HEK293T (cell line): ENCODE data around the gene RHOJ.

ENCODE experiments used
- ARNT ChIP-seq: fragments of 450-650 bp; IDR thresholded peaks from 2 replicates; pipeline ENCODE4 v1.6.1; 2017; ENCODE audit warnings: mild to moderate bottlenecking
- BHLHE40 ChIP-seq: fragments of 450-650 bp; IDR thresholded peaks from 2 replicates; pipeline ENCODE4 v1.6.1; 2016; ENCODE audit warnings: mild to moderate bottlenecking, moderate library complexity, borderline replicate concordance
- CTBP1 ChIP-seq: fragments of 450-650 bp; IDR thresholded peaks from 2 replicates; pipeline ENCODE4 v1.6.1; 2016; ENCODE audit warnings: borderline replicate concordance
- ELF4 ChIP-seq: fragments of 450-650 bp; IDR thresholded peaks from 2 replicates; pipeline ENCODE4 v1.6.1; 2017; ENCODE audit warnings: antibody characterized with exemption
- FOXM1 ChIP-seq: fragments of 450-650 bp; IDR thresholded peaks from 2 replicates; pipeline ENCODE4 v1.6.1; 2017; ENCODE audit warnings: mild to moderate bottlenecking, borderline replicate concordance
- LEF1 ChIP-seq: fragments of 450-650 bp; IDR thresholded peaks from 2 replicates; pipeline ENCODE4 v1.6.1; 2017; ENCODE audit warnings: mild to moderate bottlenecking, borderline replicate concordance
- NFRKB ChIP-seq: fragments of 450-650 bp; IDR thresholded peaks from 2 replicates; pipeline ENCODE4 v1.6.1; 2016; ENCODE audit warnings: mild to moderate bottlenecking, moderate library complexity
- SP1 ChIP-seq: fragments of 450-650 bp; IDR thresholded peaks from 2 replicates; pipeline ENCODE4 v1.6.1; 2017
- SUZ12 ChIP-seq: fragments of 450-650 bp; IDR thresholded peaks from 2 replicates; pipeline ENCODE4 v1.6.1; 2016; ENCODE audit warnings: mild to moderate bottlenecking
- TARDBP ChIP-seq: fragments of 450-650 bp; IDR thresholded peaks from 2 replicates; pipeline ENCODE4 v1.6.1; 2016

GRCh38 chr14:63205044-63205575 lies 867 bp downstream of the RHOJ start:
- TF ChIP-seq SUZ12 (no peak), ELF4 (no peak), SP1 (no peak), ARNT (no peak), LEF1 (no peak), NFRKB (no peak), TARDBP (no peak), FOXM1 (no peak), BHLHE40 (no peak), CTBP1 (no peak)
